Endometrial microvascular endothelial cells (primary cell): Measurements from ENCODE around the gene SLC25A13. TPM values are rescaled to one million over a fixed set of nuclear protein-coding genes. Genes with fewer than 3 reads are reported as not detected.
"Not testable (repeated sequence)": the region's sequence is repeated elsewhere in the genome, so short reads cannot be mapped to it uniquely, and the experiment has no call there.

ENCODE experiments used
- in situ Hi-C: cut with HindIII; loops from 2 replicates; pipeline ENCODE4 v1.10.0; 2017; ENCODE audit warnings: low sequenced_read_pairs, low pct_unique_long_range_greater_than_20kb; ENCODE audit errors: inconsistent ontology term
- total RNA-seq: library from RNA; depleted of rRNA; stranded (reverse); fragments of >200 nt; gene quantifications from one replicate; pipeline ENCODE4 v1.2.3, GENCODE V29; 2015; ENCODE audit errors: inconsistent ontology term

SLC25A13 gene
- total RNA-seq, 1 donor from 2014 or later: 39.2 TPM

- in situ Hi-C loops: no loop called here
Observed at GRCh38 chr7:96303686-96304443, 18.0 kb downstream of the SLC25A13 start.

- in situ Hi-C loops: no loop called here
Observed at GRCh38 chr7:96303105-96303685, 18.7 kb downstream of the SLC25A13 start.

- in situ Hi-C loops: no loop called here
Observed at GRCh38 chr7:96300986-96301385, 20.9 kb downstream of the SLC25A13 start.

GRCh38 chr7:96300502-96300901, 21.4 kb downstream of the SLC25A13 start:
- in situ Hi-C loops: no loop called here

- in situ Hi-C loops: no loop called here
Observed at GRCh38 chr7:96299496-96299895, 22.4 kb downstream of the SLC25A13 start.

- in situ Hi-C loops: no loop called here
Observed at GRCh38 chr7:96297876-96298275, 24.0 kb downstream of the SLC25A13 start.

GRCh38 chr7:96297446-96297845, 24.5 kb downstream of the SLC25A13 start:
- in situ Hi-C loops: not testable (repeated sequence)

GRCh38 chr7:96293911-96294310, 28.0 kb downstream of the SLC25A13 start:
- in situ Hi-C loops: not testable (repeated sequence)

- in situ Hi-C loops: no loop called here
Observed at GRCh38 chr7:96287559-96287958, 34.3 kb downstream of the SLC25A13 start.

- in situ Hi-C loops: no loop called here
Observed at GRCh38 chr7:96287132-96287531, 34.8 kb downstream of the SLC25A13 start.

GRCh38 chr7:96285579-96285978, 36.3 kb downstream of the SLC25A13 start:
- in situ Hi-C loops: no loop called here

- in situ Hi-C loops: no loop called here
Observed at GRCh38 chr7:96284835-96285234, 37.1 kb downstream of the SLC25A13 start.

GRCh38 chr7:96284240-96284639, 37.7 kb downstream of the SLC25A13 start:
- in situ Hi-C loops: no loop called here

GRCh38 chr7:96282835-96283234, 39.1 kb downstream of the SLC25A13 start:
- in situ Hi-C loops: no loop called here

GRCh38 chr7:96277921-96278320, 44.0 kb downstream of the SLC25A13 start:
- in situ Hi-C loops: no loop called here

- in situ Hi-C loops: no loop called here
Observed at GRCh38 chr7:96276019-96276418, 45.9 kb downstream of the SLC25A13 start.

GRCh38 chr7:96273716-96274115, 48.2 kb downstream of the SLC25A13 start:
- in situ Hi-C loops: no loop called here

- in situ Hi-C loops: no loop called here
Observed at GRCh38 chr7:96269246-96269994, 52.5 kb downstream of the SLC25A13 start.

- in situ Hi-C loops: no loop called here
Observed at GRCh38 chr7:96266580-96266979, 55.3 kb downstream of the SLC25A13 start.

GRCh38 chr7:96266015-96266414, 55.9 kb downstream of the SLC25A13 start:
- in situ Hi-C loops: no loop called here
